Epithelial cell of proximal tubule (primary cell): ENCODE results near the gene R3HDM4. TPM values are rescaled to one million over a fixed set of nuclear protein-coding genes. Genes with fewer than 3 reads are reported as not detected.
"Not testable (repeated sequence)": the region's sequence is repeated elsewhere in the genome, so short reads cannot be mapped to it uniquely, and the experiment has no call there.

Experiments
- DNase-seq: peaks from one replicate; pipeline ENCODE4 v3.0.0-alpha.2; 2011; ENCODE audit warnings: low read depth
- H3K4me3 ChIP-seq: 2 replicates; pipeline ENCODE4 v1.5.1; 2011; ENCODE audit warnings: low read depth, mild to moderate bottlenecking, low read length
- total RNA-seq: library from RNA; depleted of rRNA; stranded (reverse); fragments of >200 nt; gene quantifications from 2 replicates; pipeline ENCODE4 v1.2.3, GENCODE V29; 2015
- TF ChIP-seq, protein P1 (sequence below): conservative IDR thresholded peaks from 2 replicates; pipeline ENCODE4 v1.5.1; 2012; ENCODE audit warnings: low read depth, mild to moderate bottlenecking, low read length

R3HDM4 gene
- total RNA-seq, result 49.8 and 60.0 TPM in 2 replicates

- TF ChIP-seq, protein P1, sequence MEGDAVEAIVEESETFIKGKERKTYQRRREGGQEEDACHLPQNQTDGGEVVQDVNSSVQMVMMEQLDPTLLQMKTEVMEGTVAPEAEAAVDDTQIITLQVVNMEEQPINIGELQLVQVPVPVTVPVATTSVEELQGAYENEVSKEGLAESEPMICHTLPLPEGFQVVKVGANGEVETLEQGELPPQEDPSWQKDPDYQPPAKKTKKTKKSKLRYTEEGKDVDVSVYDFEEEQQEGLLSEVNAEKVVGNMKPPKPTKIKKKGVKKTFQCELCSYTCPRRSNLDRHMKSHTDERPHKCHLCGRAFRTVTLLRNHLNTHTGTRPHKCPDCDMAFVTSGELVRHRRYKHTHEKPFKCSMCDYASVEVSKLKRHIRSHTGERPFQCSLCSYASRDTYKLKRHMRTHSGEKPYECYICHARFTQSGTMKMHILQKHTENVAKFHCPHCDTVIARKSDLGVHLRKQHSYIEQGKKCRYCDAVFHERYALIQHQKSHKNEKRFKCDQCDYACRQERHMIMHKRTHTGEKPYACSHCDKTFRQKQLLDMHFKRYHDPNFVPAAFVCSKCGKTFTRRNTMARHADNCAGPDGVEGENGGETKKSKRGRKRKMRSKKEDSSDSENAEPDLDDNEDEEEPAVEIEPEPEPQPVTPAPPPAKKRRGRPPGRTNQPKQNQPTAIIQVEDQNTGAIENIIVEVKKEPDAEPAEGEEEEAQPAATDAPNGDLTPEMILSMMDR, result no peak
- no peak for DNase-seq
- H3K4me3 ChIP-seq, result peak within 1 kb of the TSS; percentile 88
These were observed at the start of gene R3HDM4 for GRCh38 chr19:913080-913748. Gene R3HDM4, minus strand, starts transcription at chr19:913219. Its CDS starts 62 bp downstream, at chr19:913157.

- TF ChIP-seq, protein P1, result no peak
- no peak overlapping the region for H3K4me3 ChIP-seq
- no peak for DNase-seq
These were observed 49.0 kb upstream of the R3HDM4 start for GRCh38 chr19:961866-962620.

DNA sequence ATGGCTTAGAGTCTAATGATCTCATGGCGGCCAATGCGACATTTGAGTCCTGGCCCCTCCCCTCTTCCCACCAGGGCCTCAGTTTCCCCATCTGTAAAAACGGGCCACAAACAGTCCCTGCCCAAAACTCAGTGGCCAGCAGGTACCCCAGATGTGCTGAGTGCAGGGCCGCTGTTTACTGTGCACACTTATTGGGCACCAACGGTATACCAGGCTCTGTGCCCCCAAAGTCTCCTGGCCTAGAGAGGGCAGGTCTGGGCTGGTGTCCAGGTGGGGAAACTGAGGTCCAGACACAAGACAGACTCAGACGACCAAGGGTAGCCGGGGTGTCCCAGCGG is 47.6 kb upstream of the R3HDM4 start:
- no peak overlapping the region for H3K4me3 ChIP-seq
- TF ChIP-seq, protein P1, result no peak
- no peak for DNase-seq

DNA sequence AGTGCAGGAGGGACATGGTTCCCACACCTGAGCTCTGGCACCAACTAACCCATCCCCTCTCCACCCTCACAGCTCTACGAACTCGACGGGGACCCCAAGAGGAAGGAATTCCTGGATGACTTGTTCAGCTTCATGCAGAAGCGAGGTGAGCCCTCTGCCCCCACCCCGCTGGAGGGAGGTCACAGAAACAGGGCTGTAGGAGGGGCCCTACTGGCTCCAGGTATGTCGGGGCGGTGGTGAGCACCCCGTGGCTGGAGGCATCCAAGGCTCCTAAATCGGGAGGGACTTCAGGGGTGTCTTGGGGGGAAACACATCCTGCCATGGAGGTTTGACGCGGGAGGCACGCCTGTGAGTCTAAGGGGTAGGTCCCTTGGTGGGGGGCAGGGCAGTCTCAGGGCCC is 47.0 kb upstream of the R3HDM4 start:
- no peak for DNase-seq
- TF ChIP-seq, protein P1, result no peak
- no peak overlapping the region for H3K4me3 ChIP-seq

GRCh38 chr19:958967-959855 is 46.2 kb upstream of the R3HDM4 start:
- TF ChIP-seq, protein P1, result no peak
- DNase-seq, result no peak
- H3K4me3 ChIP-seq, result no peak overlapping the region

GRCh38 chr19:957578-957977 is 44.6 kb upstream of the R3HDM4 start:
- DNase-seq, H3K4me3 ChIP-seq: not testable (repeated sequence)
